HCT116 (cell line): ENCODE results near the gene SND1. TPM values are rescaled to one million over a fixed set of nuclear protein-coding genes. Genes with fewer than 3 reads are reported as not detected.

ENCODE experiments used
- ATAC-seq: fragments of 200-7000 bp; cut with Tn5 transposase; 2 replicates; pipeline ENCODE4 v1.9.1; 2020; ENCODE audit warnings: mild to moderate bottlenecking, moderate library complexity
- BruUV-seq: library from RNA; stranded (reverse); fragments of 400-500 nt; replicated peaks from 2 replicates; lab custom pipeline; 2021; lab: Mats Ljungman, UMichigan
- CTCF ChIA-PET: fragments of 300-600 bp; sonication (Branson Sonifier 250); formaldehyde crosslinking; loops from one replicate; lab custom pipeline; 2021; ENCODE audit warnings: antibody characterized with exemption; lab: Charles Lee
- POLR2A ChIA-PET: fragments of 300-600, 350-600 bp; sonication (Branson Sonifier 250); formaldehyde crosslinking; loops from one replicate; lab custom pipeline; 2021; ENCODE audit warnings: antibody characterized with exemption; lab: Charles Lee
- RAD21 ChIA-PET, 2 experiments: fragments of 300-600 bp; sonication (Branson Sonifier 250); formaldehyde crosslinking; loops; one replicate each; lab custom pipeline; 2023; ENCODE audit warnings: low total read pairs in 2 of 2; ENCODE audit not compliant: uncharacterized antibody in 2 of 2, unreplicated experiment in 2 of 2, low non-redundant PET in 1 of 2; lab: Charles Lee
- DNase-seq: peaks from one replicate; pipeline ENCODE4 v3.0.0-alpha.2; 2010; ENCODE audit warnings: low read depth, low spot score
- H2AFZ ChIP-seq: fragments of 200-600 bp; shearing (Covaris generic), sonication (generic); 2 replicates; pipeline ENCODE4 v1.6.1; 2017; ENCODE audit warnings: low read depth, mixed run types, mixed read lengths, antibody characterized with exemption, low read length; ENCODE audit not compliant: poor library complexity, severe bottlenecking
- H3K27ac ChIP-seq: 2 replicates; pipeline ENCODE4 v1.5.1; 2012; ENCODE audit warnings: low read depth, low read length
- H3K27me3 ChIP-seq: fragments of 200-600 bp; sonication (generic); 2 replicates; pipeline ENCODE4 v1.6.1; 2016; ENCODE audit warnings: mixed run types, low read length, mixed read lengths; ENCODE audit not compliant: insufficient read depth
- H3K36me3 ChIP-seq, 2 experiments: fragments of 200-500 bp in 1 of 2; fragments of 200-600 bp in 1 of 2; sonication (Bioruptor generic) in 1 of 2; sonication (generic) in 1 of 2; 2 replicates each; pipeline versions ENCODE4 v1.5.1 to v1.6.1; 2014 to 2016; ENCODE audit warnings: low read length in 2 of 2, inconsistent platforms in 1 of 2, mixed read lengths in 1 of 2, mixed run types in 1 of 2; ENCODE audit not compliant: insufficient read depth in 2 of 2, control insufficient read depth in 1 of 2
- H3K4me1 ChIP-seq, 2 experiments: fragments of 200-600 bp in 1 of 2; sonication (generic) in 1 of 2; 2 replicates each; pipeline versions ENCODE4 v1.5.1 to v1.6.1; 2012 to 2017; ENCODE audit warnings: low read length in 2 of 2, inconsistent platforms in 1 of 2, mild to moderate bottlenecking in 1 of 2, mixed read lengths in 1 of 2, mixed run types in 1 of 2, moderate library complexity in 1 of 2; ENCODE audit not compliant: insufficient read depth in 2 of 2, control insufficient read depth in 1 of 2
- H3K4me2 ChIP-seq: fragments of 200-600 bp; sonication (generic); 2 replicates; pipeline ENCODE4 v1.6.1; 2017; ENCODE audit warnings: mixed run types, low read length, mixed read lengths
- H3K4me3 ChIP-seq, 2 experiments: fragments of 200-600 bp in 1 of 2; sonication (generic) in 1 of 2; replicated peaks in 1 of 2; 2 replicates each; pipeline ENCODE4 v1.5.1; 2011 to 2016; ENCODE audit warnings: low read length in 2 of 2, control low read depth in 1 of 2, low read depth in 1 of 2, mild to moderate bottlenecking in 1 of 2, mixed read lengths in 1 of 2, mixed run types in 1 of 2
- H3K79me2 ChIP-seq: fragments of 200-600 bp; sonication (generic); 2 replicates; pipeline ENCODE4 v1.6.1; 2017; ENCODE audit warnings: mild to moderate bottlenecking, mixed run types, low read length, moderate library complexity, mixed read lengths; ENCODE audit not compliant: insufficient read depth
- H3K9ac ChIP-seq: fragments of 200-600 bp; sonication (generic); 2 replicates; pipeline ENCODE4 v1.6.1; 2016; ENCODE audit warnings: low read length, mixed read lengths
- H3K9me2 ChIP-seq: fragments of 200-600 bp; sonication (generic), shearing (Covaris generic); 2 replicates; pipeline ENCODE4 v1.6.1; 2017; ENCODE audit warnings: mixed run types, mild to moderate bottlenecking, moderate library complexity; ENCODE audit not compliant: insufficient read depth
- H3K9me3 ChIP-seq, 2 experiments: fragments of 200-500 bp in 1 of 2; fragments of 200-600 bp in 1 of 2; sonication (Bioruptor generic) in 1 of 2; sonication (generic) in 1 of 2; 2 replicates each; pipeline ENCODE4 v1.6.1; 2014 to 2017; ENCODE audit warnings: low read length in 2 of 2, mixed read lengths in 2 of 2, inconsistent platforms in 1 of 2, low read depth in 1 of 2, mild to moderate bottlenecking in 1 of 2, mixed run types in 1 of 2, moderate library complexity in 1 of 2; ENCODE audit not compliant: control insufficient read depth in 1 of 2, insufficient read depth in 1 of 2
- H4K20me1 ChIP-seq: fragments of 200-600 bp; sonication (generic), shearing (Covaris generic); 2 replicates; pipeline ENCODE4 v1.6.1; 2017; ENCODE audit warnings: mixed run types, mild to moderate bottlenecking, moderate library complexity; ENCODE audit not compliant: insufficient read depth
- EGR1 ChIP-seq: IDR thresholded peaks from 2 replicates; pipeline ENCODE4 v1.6.1; 2012; ENCODE audit warnings: low read depth
- EZH2 ChIP-seq: fragments of 200-600 bp; sonication (generic); IDR thresholded peaks from 2 replicates; pipeline ENCODE4 v1.6.1; 2017; ENCODE audit warnings: antibody characterized with exemption, mixed run types
- POLR2A ChIP-seq: IDR thresholded peaks from 2 replicates; pipeline ENCODE4 v1.7.0; 2011; ENCODE audit warnings: borderline replicate concordance; ENCODE audit not compliant: insufficient read depth, insufficient read length; ENCODE audit errors: extremely low read depth
- REST ChIP-seq: IDR thresholded peaks from 2 replicates; pipeline ENCODE4 v1.6.1; 2012; ENCODE audit warnings: low read depth
- SP1 ChIP-seq: IDR thresholded peaks from 2 replicates; pipeline ENCODE4 v1.6.1; 2012; ENCODE audit warnings: low read depth
- YY1 ChIP-seq: IDR thresholded peaks from 2 replicates; pipeline ENCODE4 v1.6.1; 2011; ENCODE audit warnings: low read length, low read depth, moderate library complexity, mild to moderate bottlenecking; ENCODE audit not compliant: insufficient replicate concordance; ENCODE audit errors: extremely low read depth
- intact Hi-C: fragments of 100-400 bp; cut with micrococcal nuclease; formaldehyde crosslinking; loops from 2 replicates; pipeline ENCODE4 v1.10.0; 2022
- total RNA-seq: library from RNA; stranded (reverse); gene quantifications from one replicate; pipeline ENCODE4 v1.2.1, GENCODE V29; 2021; ENCODE audit not compliant: unreplicated experiment
- TF ChIP-seq, protein P1 (sequence below), 3 experiments: fragments of 200-600 bp in 1 of 3; sonication (generic) in 1 of 3; IDR thresholded peaks in 2 of 3; conservative IDR thresholded peaks in 1 of 3; 2 replicates each; pipeline ENCODE4 v1.5.1; 2012 to 2017; ENCODE audit warnings: low read depth in 2 of 3, low read length in 2 of 3, antibody characterized with exemption in 1 of 3, borderline replicate concordance in 1 of 3, control low read depth in 1 of 3, mild to moderate bottlenecking in 1 of 3, mixed read lengths in 1 of 3, mixed run types in 1 of 3, moderate library complexity in 1 of 3; ENCODE audit not compliant: insufficient read depth in 1 of 3

The SND1 gene
- total RNA-seq, 1 experiment from 2014 or later: 169 TPM

GRCh38 chr7:127896659-127897058 lies 244.7 kb downstream of the SND1 start:
- DNase-seq (no peak), ATAC-seq (no peak)
- no peaks in the 10 kb centered on the region; the same call in 1 of the 2 replicates for H4K20me1 ChIP-seq
- peaks cover 41% of the 10 kb centered on the region for H3K79me2 ChIP-seq
- 0 out of 4 replicates have a peak, but pooled peaks cover 0 to 4% of the 10 kb centered on the region in 2 experiments for H3K36me3 ChIP-seq
- TF ChIP-seq POLR2A: no peak
- TF ChIP-seq EZH2: no peak
- TF ChIP-seq, protein P1, sequence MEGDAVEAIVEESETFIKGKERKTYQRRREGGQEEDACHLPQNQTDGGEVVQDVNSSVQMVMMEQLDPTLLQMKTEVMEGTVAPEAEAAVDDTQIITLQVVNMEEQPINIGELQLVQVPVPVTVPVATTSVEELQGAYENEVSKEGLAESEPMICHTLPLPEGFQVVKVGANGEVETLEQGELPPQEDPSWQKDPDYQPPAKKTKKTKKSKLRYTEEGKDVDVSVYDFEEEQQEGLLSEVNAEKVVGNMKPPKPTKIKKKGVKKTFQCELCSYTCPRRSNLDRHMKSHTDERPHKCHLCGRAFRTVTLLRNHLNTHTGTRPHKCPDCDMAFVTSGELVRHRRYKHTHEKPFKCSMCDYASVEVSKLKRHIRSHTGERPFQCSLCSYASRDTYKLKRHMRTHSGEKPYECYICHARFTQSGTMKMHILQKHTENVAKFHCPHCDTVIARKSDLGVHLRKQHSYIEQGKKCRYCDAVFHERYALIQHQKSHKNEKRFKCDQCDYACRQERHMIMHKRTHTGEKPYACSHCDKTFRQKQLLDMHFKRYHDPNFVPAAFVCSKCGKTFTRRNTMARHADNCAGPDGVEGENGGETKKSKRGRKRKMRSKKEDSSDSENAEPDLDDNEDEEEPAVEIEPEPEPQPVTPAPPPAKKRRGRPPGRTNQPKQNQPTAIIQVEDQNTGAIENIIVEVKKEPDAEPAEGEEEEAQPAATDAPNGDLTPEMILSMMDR (IDR thresholded peaks at IDR 0.05 in 2 of 3, conservative IDR thresholded peaks at IDR 0.05 in 1 of 3; ENCODE audit: borderline replicate concordance in 1 of 3, insufficient read depth in 1 of 3, low read depth in 2 of 3, low read length in 2 of 3): no peak
- TF ChIP-seq EGR1: no peak
- TF ChIP-seq REST: no peak
- TF ChIP-seq YY1: no peak
- no peak for TF ChIP-seq SP1
- peaks cover 0 to 25% of the 10 kb centered on the region in 2 experiments; a peak in 1 of 4 replicates for H3K4me1 ChIP-seq
- no peaks in the 10 kb centered on the region for H3K27me3 ChIP-seq
- BruUV-seq: no TSS peak
- no peak overlapping the region for H3K27ac ChIP-seq
- intact Hi-C loops: no loop called here
- CTCF ChIA-PET: no interaction called here
- no peaks in the 10 kb centered on the region for H3K9me3 ChIP-seq
- no peak overlapping the region for H3K4me2 ChIP-seq
- H2AFZ ChIP-seq: no peak overlapping the region
- H3K9me2 ChIP-seq: no peaks in the 10 kb centered on the region
- H3K9ac ChIP-seq: no peak overlapping the region
- H3K4me3 ChIP-seq: no peak overlapping the region
- RAD21 ChIA-PET: no interaction called here
- POLR2A ChIA-PET: no interaction called here
